ENCODE measurements around the gene CLRN1. TPM values are rescaled to one million over a fixed set of nuclear protein-coding genes. Genes with fewer than 3 reads are reported as not detected.

Gene CLRN1
- total RNA-seq, 1 donor from 2014 or later, result not detected

DNA sequence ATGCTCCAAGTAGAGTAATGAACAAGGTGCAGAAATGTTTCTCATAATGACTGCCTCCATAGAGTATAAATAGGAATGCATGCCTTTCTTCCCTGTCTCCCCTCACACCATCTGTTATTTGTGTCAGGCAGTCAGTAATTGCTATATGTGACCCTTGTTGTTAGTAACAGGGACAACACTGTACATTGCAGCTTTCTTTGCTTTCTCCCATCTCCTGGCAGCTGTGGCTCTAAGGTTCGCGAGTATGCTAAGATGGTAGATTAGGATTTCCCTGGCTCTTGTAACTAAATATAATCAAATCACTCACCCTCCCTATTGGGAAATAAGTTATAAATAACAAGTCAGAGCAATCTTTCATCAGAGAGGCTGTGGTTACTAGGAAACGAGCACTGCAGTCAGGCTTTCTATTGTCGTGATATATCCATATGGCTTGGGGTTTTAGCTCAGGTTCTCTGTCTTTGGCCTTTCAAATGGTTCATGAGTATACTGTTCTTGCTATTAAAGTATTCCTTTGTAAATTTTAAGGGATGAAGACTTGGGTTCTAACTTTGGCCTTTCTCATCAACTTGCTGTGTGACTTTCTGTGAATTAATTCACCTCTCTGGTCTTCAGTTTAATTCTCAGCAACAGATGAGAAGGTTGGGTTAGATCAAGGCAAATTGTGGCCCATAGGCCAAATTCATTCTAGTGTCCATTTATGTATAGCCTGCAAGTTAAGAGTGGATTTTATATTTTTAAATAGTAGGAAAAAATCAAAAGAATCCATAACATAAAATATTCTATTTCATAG is 59.2 kb downstream of the CLRN1 start:
- H3K4me3 ChIP-seq (ENCODE audit: low read depth, low read length), result no peak overlapping the region
- H3K36me3 ChIP-seq (ENCODE audit: control insufficient read depth, insufficient read depth, low read length), result no peaks in the 10 kb centered on the region
- TF ChIP-seq, protein P1, sequence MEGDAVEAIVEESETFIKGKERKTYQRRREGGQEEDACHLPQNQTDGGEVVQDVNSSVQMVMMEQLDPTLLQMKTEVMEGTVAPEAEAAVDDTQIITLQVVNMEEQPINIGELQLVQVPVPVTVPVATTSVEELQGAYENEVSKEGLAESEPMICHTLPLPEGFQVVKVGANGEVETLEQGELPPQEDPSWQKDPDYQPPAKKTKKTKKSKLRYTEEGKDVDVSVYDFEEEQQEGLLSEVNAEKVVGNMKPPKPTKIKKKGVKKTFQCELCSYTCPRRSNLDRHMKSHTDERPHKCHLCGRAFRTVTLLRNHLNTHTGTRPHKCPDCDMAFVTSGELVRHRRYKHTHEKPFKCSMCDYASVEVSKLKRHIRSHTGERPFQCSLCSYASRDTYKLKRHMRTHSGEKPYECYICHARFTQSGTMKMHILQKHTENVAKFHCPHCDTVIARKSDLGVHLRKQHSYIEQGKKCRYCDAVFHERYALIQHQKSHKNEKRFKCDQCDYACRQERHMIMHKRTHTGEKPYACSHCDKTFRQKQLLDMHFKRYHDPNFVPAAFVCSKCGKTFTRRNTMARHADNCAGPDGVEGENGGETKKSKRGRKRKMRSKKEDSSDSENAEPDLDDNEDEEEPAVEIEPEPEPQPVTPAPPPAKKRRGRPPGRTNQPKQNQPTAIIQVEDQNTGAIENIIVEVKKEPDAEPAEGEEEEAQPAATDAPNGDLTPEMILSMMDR (IDR thresholded peaks at IDR 0.05; ENCODE audit: insufficient read depth, low read length, severe bottlenecking), result no peak
- peaks cover 5% of the 10 kb centered on the region for H3K27me3 ChIP-seq (ENCODE audit: control insufficient read depth, insufficient read depth, low read length)
- DNase-seq (ENCODE audit: low read depth), result no peak
- no peak for FAIRE-seq

DNA sequence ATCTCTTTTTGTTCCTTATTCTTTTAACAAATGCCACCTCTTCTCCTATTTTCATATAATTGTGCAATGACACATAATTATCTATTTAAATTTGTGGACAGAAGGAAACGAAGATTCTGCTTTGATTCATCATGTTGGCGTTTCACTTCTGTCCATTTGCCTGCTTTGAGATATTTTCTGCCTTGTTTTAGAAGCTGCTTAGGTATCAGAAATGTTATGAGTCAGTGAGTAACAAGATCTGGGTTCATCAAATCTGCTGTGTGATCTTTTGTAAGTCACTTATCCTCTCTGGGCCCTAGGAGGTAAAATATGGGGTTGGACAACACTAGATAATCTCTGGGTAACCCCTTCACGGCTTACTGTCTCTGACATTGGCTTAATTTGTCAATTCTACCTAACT is 60.0 kb downstream of the CLRN1 start:
- DNase-seq (ENCODE audit: low read depth) (no peak), FAIRE-seq (no peak)
- Histone ChIP-seq H3K27me3 (ENCODE audit: control insufficient read depth, insufficient read depth, low read length) (peaks cover 5% of the 10 kb centered on the region), H3K36me3 (ENCODE audit: control insufficient read depth, insufficient read depth, low read length) (no peaks in the 10 kb centered on the region), H3K4me3 (ENCODE audit: low read depth, low read length) (no peak overlapping the region)
- TF ChIP-seq, protein P1 (IDR thresholded peaks at IDR 0.05; ENCODE audit: insufficient read depth, low read length, severe bottlenecking), result no peak

DNA sequence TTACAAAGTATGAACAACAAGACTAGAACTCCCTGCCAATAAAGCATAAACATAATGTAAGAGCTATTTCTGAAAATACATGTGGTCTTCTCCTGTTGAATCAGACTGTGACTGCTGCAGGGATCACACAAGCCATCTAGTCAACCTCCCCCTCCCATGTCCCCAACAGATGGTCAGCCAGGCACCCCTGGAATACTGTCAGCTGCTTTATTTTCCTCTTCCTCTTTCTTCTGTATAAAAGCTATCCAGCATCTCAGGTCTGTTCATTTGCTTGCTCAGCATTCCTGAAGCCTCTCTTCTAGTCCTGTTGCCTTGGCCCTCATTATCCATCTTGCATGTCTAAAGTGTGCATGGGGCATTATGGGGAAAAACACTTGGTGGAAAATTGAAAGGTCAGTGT is 60.8 kb downstream of the CLRN1 start:
- H3K27me3 ChIP-seq (ENCODE audit: control insufficient read depth, insufficient read depth, low read length), result peaks cover 5% of the 10 kb centered on the region
- FAIRE-seq (no peak), DNase-seq (ENCODE audit: low read depth) (no peak)

DNA sequence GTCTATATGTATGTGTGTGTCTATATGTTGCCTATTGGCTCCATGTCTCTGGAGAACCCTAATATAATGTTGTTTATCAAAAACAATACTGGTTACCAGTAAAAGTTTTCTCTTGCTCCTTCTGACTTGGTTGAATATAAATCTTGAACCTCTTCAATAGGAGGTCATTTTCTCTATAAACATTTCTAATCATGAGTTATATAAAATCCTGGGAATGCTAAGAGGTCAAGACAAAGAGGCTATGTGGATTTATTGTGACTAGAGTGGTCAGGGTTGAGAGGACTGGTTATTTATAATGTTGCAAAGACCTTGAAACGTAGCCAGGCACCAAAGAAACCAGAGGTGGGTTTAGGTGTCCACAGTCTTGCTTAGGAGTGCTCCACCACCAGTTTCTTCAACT is 66.1 kb downstream of the CLRN1 start:
- Histone ChIP-seq H3K36me3 (ENCODE audit: control insufficient read depth, insufficient read depth, low read length) (no peaks in the 10 kb centered on the region), H3K4me3 (ENCODE audit: low read depth, low read length) (no peak overlapping the region), H3K27me3 (ENCODE audit: control insufficient read depth, insufficient read depth, low read length) (peaks cover 5% of the 10 kb centered on the region)
- FAIRE-seq (no peak), DNase-seq (ENCODE audit: low read depth) (no peak)
- TF ChIP-seq, protein P1 (IDR thresholded peaks at IDR 0.05; ENCODE audit: insufficient read depth, low read length, severe bottlenecking), result no peak

More for the DNA sequence above, 60.8 kb downstream of the CLRN1 start:
- Histone ChIP-seq H3K4me3 (ENCODE audit: low read depth, low read length) (no peak overlapping the region), H3K36me3 (ENCODE audit: control insufficient read depth, insufficient read depth, low read length) (no peaks in the 10 kb centered on the region)
- TF ChIP-seq, protein P1 (IDR thresholded peaks at IDR 0.05; ENCODE audit: insufficient read depth, low read length, severe bottlenecking), result no peak

DNA sequence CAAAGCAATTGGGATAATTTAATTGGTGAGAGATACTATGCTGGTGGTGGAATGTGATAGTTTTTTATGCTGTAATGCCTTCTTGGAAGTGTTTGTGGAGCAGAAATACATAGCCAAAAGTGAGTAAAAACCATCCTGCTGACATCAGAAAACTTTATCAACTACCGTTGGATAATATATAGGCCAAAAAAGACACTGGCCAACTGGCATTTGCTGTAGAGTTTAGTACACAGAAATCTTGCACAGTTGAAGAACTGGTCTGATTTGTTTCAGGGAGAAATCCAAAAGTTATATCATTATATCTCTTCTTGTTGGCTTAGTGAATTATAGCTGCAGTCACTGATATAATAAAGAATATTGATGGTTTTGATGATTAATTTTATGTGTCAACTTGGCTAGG is 66.8 kb downstream of the CLRN1 start:
- TF ChIP-seq, protein P1 (IDR thresholded peaks at IDR 0.05; ENCODE audit: insufficient read depth, low read length, severe bottlenecking), result no peak
- Histone ChIP-seq H3K4me3 (ENCODE audit: low read depth, low read length) (no peak overlapping the region), H3K27me3 (ENCODE audit: control insufficient read depth, insufficient read depth, low read length) (peaks cover 5% of the 10 kb centered on the region), H3K36me3 (ENCODE audit: control insufficient read depth, insufficient read depth, low read length) (no peaks in the 10 kb centered on the region)
- DNase-seq (ENCODE audit: low read depth), result no peak
- FAIRE-seq, result no peak

DNA sequence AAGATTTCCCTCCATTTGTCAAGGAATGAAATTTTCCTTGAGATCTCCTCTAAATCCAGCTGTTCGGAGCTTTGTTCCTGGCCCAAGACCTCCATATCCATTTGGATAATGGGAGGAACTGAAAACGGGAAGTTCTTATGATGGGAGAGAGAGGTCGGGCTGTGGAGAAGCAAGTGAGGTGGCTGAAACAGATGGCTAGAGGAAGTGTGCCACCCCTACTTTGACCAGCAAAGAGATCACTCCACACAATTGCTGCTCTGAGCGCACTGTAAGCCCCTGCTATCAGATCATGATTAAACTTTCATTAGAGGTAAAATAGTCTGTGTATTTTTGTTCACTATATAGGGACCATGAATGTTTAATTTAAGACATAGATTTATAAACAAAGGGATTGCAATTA is 67.2 kb downstream of the CLRN1 start, which contains the start of gene MINDY4B:
TSS of gene MINDY4B (minus strand) at position 101 of the 400 bp plus-strand sequence. CDS start at position 101, 0 bp downstream.
- FAIRE-seq (no peak), DNase-seq (ENCODE audit: low read depth) (no peak)
- TF ChIP-seq, protein P1 (IDR thresholded peaks at IDR 0.05; ENCODE audit: insufficient read depth, low read length, severe bottlenecking), result no peak
- H3K36me3 ChIP-seq (ENCODE audit: control insufficient read depth, insufficient read depth, low read length), result no peaks in the 10 kb centered on the region
- no peak within 1 kb of the TSS for H3K4me3 ChIP-seq (ENCODE audit: low read depth, low read length)
- H3K27me3 ChIP-seq (ENCODE audit: control insufficient read depth, insufficient read depth, low read length), result peaks cover 4% of the 10 kb centered on the region
